CD4-positive, alpha-beta T cell treated with Interleukin-12 subunit alpha and Interleukin-12 subunit beta, for 1 hour (primary cell): ENCODE measurements around the gene PPP1R3A.
"Not testable (repeated sequence)": the region's sequence is repeated elsewhere in the genome, so short reads cannot be mapped to it uniquely, and the experiment has no call there.

Source experiments
- DNase-seq: peaks from one replicate; pipeline ENCODE4 v3.0.0-alpha.2; 2020

The PPP1R3A gene, protein sequence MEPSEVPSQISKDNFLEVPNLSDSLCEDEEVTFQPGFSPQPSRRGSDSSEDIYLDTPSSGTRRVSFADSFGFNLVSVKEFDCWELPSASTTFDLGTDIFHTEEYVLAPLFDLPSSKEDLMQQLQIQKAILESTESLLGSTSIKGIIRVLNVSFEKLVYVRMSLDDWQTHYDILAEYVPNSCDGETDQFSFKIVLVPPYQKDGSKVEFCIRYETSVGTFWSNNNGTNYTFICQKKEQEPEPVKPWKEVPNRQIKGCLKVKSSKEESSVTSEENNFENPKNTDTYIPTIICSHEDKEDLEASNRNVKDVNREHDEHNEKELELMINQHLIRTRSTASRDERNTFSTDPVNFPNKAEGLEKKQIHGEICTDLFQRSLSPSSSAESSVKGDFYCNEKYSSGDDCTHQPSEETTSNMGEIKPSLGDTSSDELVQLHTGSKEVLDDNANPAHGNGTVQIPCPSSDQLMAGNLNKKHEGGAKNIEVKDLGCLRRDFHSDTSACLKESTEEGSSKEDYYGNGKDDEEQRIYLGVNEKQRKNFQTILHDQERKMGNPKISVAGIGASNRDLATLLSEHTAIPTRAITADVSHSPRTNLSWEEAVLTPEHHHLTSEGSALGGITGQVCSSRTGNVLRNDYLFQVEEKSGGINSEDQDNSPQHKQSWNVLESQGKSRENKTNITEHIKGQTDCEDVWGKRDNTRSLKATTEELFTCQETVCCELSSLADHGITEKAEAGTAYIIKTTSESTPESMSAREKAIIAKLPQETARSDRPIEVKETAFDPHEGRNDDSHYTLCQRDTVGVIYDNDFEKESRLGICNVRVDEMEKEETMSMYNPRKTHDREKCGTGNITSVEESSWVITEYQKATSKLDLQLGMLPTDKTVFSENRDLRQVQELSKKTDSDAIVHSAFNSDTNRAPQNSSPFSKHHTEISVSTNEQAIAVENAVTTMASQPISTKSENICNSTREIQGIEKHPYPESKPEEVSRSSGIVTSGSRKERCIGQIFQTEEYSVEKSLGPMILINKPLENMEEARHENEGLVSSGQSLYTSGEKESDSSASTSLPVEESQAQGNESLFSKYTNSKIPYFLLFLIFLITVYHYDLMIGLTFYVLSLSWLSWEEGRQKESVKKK

DNA sequence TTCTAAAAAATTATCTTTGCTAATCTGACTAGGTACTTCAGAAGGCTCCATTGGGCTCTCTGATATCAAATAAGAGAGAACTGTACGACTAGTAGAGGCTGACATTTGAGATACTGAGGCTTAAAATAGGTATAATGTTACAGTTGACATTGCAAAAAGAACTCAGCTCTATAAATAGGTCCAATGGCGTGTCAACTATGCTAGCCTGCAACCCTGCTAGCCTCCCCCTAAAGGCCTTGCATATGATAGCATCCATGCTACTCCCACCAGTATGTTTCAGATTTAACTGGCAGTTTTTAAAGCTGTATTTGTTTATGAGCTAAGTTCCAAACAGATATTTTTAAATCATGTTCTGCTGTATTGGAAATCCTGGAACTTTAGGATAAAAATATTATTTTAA lies at the start of gene PPP1R3A:
TSS of gene PPP1R3A (minus strand) at position 64 of the 400 bp plus-strand sequence. CDS start at position 51, 13 bp downstream.
- DNase-seq, result no peak

DNA sequence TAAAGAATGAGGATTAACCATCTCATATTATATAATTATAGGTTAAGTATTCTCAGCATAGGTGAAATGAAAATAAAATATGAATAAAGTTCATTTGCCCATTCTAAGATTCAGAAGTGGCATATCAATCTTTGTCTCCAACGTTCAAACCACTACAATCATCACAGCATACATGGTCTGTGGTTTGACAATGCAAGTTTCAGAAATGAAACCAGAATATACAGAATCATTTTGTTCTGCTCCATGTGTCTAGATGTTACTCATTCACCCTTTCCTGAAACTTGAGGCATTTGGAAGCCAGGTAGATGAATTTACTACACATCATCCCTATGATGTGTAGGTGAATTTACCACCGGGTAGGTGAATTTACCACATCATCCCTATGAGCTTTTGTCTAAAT lies 44.5 kb upstream of the PPP1R3A start:
- no peak for DNase-seq

DNA sequence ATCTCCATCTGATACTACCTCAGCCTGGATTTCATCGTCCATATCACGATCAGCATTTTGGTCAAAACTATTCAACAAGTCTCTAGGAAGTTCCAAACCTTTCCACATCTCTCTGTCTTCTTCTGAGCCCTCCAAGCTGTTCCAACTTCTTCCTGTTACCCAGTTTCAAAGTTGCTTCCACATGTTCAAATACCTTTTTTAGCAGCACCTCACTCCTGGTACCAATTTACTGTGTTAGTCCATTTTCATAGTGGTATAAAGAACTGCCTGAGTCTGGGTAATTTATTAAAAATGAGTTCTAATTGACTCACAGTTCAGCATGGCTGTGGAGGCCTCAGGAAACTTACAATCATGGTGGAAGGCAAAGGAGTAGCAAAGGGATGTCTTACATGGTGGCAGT lies 41.1 kb upstream of the PPP1R3A start:
- no peak for DNase-seq

DNA sequence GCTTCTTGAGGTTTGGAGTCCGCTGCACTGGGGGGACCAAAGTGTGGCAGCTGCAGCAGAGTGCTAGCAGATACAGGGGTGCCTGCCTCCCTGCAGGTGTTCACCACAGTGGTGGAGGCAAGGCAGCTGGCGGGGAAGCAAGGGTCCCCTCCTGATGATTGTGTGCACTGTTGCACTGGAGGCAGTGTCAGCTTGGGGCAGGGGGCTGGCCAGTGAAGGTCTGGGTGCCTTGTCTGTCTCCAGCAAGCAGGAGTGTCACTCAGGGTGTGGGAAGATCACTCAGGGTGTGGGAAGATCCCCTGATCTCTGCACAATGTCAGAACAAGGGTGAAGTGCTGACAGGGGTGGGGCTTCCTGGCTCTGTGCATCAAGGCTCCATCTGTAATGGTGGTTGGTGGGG lies 36.3 kb upstream of the PPP1R3A start:
- DNase-seq, result no peak

DNA sequence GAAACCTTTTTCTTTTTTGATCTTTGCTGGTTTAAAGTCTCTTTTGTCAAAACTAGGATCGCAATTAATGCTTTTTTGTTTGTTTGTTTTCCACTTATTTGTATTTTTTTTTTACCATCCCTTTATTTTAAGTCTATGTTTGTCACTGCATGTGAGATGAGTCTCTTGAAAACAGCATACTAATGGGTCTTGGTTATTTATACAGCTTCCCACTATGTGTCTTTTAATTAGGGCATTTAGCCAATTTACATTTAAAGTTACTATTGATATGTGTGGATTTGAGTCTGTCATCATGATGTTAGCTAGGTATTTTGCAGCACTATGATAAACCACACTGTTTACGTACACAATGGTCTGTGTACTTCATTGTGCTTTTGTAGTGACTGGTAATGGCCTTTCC lies 34.7 kb upstream of the PPP1R3A start:
- DNase-seq, result no peak

DNA sequence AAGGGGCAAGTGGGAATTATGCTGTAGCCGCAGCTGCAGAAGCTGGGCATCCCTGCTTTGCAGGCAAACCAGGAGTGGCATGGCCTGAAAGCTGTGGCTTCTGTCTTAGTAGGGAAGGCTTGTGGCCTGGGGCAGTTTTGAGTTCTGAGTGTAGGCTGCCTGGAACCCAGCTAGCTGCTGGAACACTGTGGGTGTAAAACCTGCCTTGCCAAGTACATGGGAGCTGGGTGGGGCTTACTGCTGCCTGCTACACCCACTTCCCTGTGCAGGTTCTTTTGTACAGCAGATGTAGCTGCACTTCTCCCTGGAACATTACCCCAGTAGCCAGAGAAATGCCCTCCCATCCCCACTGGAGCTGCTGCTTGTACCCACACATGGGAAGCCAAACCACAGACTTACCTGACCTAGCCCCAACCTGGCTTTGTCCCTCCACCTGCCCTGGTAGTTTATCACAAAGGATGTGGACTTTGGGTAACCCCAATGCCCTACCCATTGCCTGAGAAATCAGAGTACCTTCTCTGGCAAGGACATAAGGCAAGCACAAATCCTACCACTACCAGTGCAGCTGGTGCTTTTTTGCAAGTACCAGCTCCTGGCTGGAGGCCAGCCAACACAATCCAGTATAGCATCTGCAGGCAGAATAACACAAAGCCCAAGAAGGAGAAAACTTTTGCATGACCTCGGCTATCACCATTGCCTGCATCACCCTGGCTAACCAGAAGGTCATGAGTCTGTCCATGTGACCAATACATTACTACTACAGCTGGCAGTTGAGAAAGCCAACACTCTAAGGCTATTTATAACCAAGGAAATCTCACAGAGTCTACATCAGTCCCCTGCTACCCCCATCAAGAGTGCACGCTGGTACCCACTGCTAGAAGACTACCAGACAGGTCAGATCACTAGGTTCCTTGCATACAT lies 26.5 kb upstream of the PPP1R3A start:
- DNase-seq, result no peak

DNA sequence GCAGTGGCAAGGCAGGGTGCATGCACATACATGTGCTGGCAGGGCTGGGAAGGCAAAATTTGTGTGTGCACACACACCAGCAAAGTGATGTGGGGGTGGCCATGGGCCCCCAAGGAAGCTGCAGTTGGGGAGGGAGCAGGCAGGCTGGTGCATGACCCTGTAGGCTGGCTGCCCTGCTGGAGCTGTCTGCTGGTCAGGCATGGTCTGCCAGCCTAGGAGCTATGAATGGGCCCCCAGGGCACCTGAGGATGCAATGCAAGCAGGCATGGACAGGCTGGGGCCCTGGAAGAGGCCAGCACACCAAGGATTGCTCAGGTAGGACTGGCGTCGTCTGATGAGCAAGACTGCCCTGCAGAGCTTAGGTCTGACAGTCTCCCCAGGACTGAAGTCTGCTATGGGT lies 18.2 kb upstream of the PPP1R3A start:
- no peak for DNase-seq

DNA sequence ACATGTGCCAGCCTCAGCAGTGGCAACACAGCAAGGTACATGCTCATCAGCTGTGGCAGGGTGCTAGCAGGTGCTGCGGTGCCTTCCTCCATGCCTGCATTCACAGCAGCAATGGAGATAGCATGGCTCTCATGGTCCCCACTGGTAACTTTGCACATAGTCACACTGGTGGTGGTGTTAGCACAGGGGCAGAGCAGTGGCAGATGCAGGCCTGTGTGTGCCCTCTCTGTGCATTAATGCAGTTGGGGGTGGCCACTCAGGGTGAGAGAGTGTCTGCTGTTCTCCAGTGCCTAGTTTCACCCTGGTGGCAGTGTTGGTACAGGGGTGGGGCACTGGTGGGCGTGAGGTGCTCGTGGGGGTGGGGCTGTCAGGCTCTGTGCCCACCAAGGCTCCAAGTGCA lies 17.7 kb upstream of the PPP1R3A start:
- no peak for DNase-seq

DNA sequence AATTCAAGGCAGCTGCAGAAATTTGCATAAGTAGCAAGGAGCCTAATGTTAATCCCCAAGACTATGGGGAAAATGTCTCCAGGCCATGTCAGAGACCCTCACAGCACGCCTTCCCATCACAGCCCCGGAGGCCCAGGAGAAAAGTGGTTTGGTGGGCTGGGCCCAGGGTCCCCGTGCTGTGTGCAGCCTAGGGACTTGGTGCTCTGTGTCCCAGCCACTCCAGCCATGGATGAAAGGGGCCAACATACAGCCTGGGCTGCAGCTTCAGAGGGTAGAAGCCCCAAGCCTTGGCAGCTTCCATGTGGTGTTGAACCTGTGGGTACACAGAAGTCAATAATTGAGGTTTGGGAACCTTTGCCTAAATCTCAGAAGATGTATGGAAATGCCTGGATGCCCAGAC lies 10.6 kb upstream of the PPP1R3A start:
- not testable (repeated sequence) for DNase-seq

DNA sequence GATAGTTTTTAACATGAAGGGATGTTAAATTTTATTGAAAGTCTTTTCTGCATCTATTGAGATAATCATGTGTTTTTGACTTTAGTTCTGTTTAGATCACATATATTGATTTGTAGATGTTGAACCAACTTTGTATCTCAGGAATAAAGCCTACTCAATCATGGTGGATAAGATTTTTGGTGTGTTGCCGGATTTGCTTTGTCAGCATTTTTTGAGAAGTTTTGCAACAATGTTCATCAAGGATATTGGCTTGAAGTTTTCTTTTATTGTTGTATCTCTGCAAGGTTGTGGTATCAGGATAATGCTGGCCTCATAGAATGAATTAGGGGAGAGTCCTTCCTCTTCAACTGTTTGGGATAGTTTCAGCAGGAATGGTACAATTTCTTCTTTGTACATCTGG lies 9.3 kb upstream of the PPP1R3A start:
- no peak for DNase-seq

DNA sequence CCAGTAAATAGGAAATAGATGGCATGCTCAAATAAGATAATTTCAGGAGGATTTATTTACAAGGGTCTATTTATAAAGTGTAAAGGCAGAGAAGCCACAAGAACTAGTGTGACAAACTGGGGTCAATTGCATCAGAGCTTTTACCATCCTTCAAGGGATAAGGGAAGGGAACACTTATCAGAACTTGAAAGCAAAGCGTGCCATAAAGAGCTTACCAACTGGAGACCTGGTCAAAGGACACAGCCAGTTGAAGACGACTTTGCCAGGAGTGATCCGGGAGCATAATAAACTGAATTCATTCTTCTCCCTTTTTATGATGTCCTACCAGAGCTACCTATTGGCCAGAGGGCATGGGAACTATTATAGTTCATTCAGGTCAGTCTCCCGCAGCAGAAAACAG lies 3.2 kb upstream of the PPP1R3A start:
- no peak for DNase-seq

DNA sequence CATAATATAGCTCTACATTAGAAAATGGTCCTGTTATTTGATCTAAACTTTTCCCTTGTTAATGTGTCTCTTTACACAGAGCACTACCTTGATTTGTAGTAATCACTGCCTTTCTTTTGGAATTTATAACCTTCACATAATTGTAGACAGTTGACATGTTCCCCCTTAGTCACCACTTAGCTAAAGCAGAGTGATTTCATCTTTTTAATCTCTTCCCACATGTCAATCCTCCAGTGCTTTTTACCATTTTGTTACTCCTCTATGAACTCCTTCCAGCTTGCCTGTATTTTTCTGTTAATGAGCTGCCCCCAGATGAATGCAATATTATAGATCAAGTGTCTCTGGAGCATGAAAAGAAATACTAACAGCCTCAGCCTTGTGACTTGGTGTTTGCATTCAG lies 2.6 kb upstream of the PPP1R3A start:
- no peak for DNase-seq

DNA sequence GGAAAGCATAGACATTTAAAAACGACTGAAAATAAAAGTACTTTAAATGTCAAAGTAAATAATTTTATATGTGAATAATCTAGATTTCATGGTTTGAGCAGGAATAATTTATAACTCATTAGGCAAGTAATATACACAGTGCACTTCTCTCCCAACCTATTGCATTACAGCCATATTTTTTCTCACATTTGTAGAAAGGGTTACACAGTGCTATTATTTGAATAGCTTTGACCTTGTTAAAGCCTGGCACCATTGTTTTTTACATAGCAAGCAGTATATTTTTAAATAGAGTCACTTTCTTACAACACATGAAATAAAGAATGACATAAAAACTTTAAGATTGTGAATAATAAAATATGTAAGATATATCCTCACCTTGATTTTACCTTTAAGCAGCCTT lies 969 bp downstream of the PPP1R3A start:
- no peak for DNase-seq

DNA sequence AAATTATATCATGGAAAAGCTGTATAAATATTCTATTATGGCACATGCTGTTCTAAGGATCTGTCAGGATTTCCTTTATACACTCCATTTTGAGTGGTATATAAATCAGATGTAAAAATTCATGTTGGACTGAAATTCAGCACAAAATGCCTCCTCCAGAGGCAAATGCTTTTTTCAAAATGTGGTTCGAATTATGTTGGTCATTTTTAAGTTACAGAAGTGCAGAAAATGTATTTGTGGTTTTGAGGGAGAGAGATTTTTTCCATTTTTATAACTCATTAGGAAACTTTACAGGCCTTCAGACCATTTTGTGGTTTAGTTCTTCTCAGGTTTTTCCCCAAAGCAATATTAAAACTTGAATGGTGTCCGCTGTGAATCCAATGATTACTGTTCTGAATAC lies 2.9 kb downstream of the PPP1R3A start:
- DNase-seq, result no peak

DNA sequence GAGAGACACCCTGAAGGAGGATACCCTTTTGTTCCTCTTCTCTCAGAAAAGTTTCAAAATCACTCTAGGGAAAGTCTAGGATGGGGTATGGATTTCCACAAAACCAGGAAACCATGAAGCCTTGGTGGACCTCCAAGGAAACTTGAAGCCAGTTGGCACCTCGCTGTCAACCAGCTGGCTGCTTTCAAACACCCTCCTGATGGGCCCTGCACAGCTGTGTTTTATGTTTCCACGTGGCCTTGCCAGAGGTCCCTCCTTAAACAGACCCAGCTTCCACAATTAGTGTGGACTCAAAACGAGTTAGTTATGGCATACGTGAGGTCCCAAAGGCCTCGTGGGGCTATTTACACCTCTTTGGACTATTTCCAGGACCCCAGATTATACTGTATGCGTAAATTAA lies 5.9 kb downstream of the PPP1R3A start:
- DNase-seq, result no peak

DNA sequence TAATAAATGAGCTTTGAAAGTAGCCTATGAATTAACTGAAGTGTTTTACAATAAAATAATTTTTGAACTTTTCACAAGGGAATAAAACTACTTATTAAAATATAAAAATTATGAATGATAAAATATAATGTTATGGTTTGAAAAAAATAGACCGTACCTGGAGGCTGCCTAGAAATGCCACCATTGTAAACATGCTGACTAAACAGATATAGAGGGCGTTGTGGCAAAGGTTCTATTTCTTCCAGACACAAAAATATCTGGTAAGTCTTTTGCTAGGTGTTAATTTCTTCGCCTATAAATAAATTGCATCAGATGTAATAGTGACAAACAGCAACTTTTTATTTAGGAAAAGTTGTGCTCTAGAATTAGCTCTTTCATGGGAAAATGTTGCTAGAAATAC lies 11.2 kb downstream of the PPP1R3A start:
- DNase-seq, result no peak

DNA sequence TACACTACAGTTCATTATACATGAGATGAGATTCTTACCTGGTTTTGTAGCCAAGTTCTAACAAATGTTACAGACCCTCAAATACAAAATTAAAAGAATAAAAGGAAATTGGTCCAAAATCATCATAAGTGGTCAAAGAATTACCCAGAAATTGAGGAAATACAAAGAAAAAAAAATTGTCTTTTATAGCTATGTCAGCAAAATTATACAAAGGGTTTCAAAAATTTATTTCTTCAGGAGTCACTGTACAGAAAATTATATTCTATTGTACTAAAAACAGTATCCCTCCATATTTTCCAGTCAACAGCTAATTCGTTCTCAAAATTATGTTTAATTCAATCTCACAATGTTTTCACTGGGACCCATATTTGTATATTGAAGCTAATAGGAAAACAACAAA lies 14.3 kb downstream of the PPP1R3A start:
- DNase-seq, result no peak

DNA sequence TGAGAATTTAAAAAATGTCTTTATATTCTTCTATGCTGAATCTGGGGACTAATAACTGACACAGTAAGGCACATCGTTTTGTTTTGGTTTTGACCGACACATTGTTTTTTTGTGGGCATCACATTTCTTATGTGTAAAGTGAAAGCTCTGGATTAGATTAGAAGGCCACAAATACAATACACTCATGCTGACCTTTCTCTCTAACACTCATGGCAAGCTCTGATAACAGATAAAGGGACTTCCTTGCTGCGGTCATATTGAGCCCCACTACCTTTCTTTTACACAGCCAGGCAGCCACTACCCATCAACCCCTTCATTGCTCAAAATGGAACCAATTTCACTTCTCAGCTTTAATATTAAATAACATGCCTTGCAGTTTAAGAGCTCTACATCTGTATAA lies 26.0 kb downstream of the PPP1R3A start:
- DNase-seq, result no peak

DNA sequence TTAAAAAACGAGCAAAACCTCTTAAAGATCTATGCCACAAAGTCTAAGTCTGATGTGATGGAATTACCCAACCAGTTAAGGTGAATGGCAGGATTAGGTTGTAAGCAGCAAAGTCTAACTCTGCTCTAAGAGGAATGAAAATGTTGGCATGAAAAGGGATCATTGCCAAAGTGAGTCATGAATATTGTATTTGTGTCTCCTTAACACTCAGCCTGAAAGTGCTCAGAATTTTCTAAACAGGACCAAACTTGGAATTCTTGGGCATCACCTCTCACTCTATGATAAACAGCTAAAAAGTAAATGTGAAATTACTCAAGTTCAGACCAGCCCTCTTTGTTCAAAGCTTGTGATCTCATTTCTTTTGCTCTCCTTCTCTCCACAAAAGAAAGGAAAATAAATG lies 27.0 kb downstream of the PPP1R3A start:
- DNase-seq, result no peak

DNA sequence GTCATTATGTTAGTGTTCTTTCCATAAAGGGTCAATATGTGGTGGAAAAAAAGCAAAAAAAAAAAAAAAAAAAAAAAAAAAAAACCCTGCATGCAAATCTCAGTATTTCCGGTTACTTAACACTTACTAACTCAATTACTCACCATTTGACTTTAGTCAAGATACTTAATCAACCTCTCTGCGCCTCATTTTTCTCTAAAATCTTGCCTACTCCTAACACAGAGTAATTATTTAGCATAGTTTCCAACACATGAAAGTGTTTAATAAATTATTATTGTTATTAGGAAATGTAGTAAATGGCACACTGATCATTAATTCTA lies 27.8 kb downstream of the PPP1R3A start:
- DNase-seq, result no peak

DNA sequence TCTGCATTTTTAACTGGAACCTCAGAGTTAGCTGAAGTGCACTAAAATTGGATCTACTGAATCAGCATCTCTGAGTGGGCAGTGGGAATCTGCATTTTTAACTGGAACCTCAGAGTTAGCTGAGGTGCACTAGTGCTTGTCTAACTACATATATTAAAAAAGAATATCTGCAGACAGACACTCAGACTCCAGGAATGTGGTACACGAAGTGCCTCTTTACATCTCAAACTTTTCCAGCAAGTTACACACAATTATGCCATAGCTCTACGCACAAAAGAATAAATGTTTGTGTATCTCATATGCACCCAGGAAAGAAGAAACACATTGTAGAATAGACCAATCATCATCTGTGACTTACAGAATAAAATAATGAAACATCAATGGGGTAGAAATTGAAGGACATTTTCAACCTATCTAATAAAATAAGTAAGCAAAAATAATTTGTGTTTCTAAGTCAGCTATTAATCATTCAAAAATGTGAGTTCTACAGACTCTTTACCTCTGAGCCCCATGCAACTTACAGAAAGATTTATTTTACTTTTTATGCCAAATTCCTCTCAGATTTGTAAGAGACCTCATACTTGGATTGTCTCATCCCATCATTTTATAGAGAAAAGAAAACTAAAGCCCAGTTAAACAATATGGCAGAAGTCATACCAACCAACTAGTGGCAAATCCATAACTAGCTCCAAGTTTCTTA lies 28.3 kb downstream of the PPP1R3A start:
- no peak for DNase-seq

DNA sequence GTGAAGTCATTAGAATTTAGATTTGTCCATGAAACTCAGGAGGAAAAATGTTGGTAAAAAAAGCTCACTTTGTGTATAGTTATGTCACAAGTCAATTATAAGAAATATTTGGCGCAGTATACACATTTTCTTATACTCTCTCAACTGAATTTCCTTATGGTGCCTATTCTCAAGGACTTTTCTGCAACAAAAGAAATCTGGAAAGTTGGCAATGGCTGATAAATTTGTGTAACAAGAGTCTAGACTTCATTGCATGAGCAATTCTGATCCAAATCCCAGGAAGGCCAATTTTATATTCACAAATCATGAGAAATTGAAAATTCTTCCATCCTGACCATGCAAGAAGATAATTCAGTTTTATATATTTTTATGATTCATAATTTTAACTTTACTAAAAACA lies 35.7 kb downstream of the PPP1R3A start:
- no peak for DNase-seq
